ENCODE measurements around the gene PRDX6. TPM values are rescaled to one million over a fixed set of nuclear protein-coding genes. Genes with fewer than 3 reads are reported as not detected.

The PRDX6 gene
- total RNA-seq, 4 donors from 2014 or later: 285 to 478 (median 439) TPM

DNA sequence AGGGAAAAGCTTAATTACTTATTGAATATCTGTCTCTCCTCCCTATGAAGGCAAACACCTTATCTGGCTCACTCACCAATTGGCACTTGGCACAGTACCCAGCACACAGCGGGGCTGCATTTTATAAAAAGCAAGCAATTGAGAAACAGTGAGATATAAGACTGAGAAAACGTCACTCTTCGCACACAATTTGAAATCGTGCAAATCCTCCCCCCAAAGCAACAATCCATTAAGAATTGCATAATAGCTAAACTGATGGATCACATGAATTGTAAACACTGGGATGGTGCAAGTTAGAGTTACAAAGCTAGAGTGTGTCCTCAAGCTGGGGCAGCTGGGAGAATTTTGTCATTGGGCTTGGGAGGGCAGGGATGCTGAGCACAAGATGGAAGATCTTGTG lies 27.1 kb downstream of the PRDX6 start:
- TF ChIP-seq EP300 (IDR thresholded peaks at IDR 0.05) (no peak), CTCF (IDR thresholded peaks at IDR 0.05) (no peak), POLR2A (IDR thresholded peaks at IDR 0.05) (no peak)
- Histone ChIP-seq H3K4me3 (no peak overlapping the region), H3K27ac (no peak overlapping the region), H3K36me3 (peaks cover 0 to 8% (median 0%) of the 10 kb centered on the region in 3 donors), H3K27me3 (no peaks in the 10 kb centered on the region), H3K9me3 (no peaks in the 10 kb centered on the region), H3K4me1 (no peaks in the 10 kb centered on the region)
- no peak for DNase-seq (ENCODE audit: low spot score in 2 of 2)
- WGBS, 2 donors: 92 to 95% methylated on average over 4 of the region's 4 CpGs

DNA sequence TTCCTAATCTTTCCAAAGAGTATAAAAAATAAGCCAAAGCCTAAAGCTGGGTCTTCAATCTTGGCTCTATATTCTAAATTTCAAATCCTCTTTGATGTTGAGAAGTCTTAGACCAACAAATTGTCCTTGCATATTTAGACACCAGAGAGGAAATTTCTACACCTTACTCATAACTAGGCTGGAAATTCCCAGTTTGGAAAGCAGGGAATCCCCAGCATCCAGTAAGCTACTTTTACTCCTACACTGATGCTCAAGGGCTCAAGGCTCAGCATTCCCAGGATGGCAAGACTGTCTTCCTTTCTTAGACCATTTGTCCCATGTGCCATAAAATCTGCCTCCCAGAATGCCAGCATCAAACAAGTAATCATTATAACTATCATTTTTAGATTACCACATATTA lies 28.3 kb downstream of the PRDX6 start:
- H3K27me3 ChIP-seq: no peaks in the 10 kb centered on the region
- H3K27ac ChIP-seq: no peak overlapping the region
- H3K36me3 ChIP-seq: no peaks in the 10 kb centered on the region
- no peaks in the 10 kb centered on the region for H3K4me1 ChIP-seq
- no peak for DNase-seq (ENCODE audit: low spot score in 2 of 2)
- no peak overlapping the region for H3K4me3 ChIP-seq
- H3K9me3 ChIP-seq: no peaks in the 10 kb centered on the region
- no peak for TF ChIP-seq POLR2A (IDR thresholded peaks at IDR 0.05)
- no peak for TF ChIP-seq EP300 (IDR thresholded peaks at IDR 0.05)
- no peak for TF ChIP-seq CTCF (IDR thresholded peaks at IDR 0.05)

DNA sequence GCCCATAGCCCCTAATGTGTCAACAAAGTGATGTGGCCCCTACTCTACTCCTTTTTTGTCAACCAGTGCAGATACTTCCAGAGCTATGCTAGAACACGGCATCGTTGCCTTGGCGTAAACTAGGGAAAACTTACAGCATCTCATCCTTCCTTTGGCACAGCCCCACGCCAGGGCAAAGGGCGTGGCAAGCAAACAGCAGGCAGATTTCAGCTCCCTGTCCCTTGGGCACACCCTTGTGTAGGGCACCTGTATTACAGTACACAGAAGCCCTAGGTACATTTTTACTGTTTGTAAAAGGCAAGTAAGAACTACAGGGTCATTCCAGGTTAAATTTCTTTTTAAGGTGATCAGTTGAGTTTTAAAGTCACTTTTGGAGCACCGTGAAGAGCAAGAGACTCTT lies 29.3 kb downstream of the PRDX6 start:
- Histone ChIP-seq H3K27ac (no peak overlapping the region), H3K4me3 (no peak overlapping the region), H3K36me3 (no peaks in the 10 kb centered on the region), H3K9me3 (no peaks in the 10 kb centered on the region), H3K4me1 (no peaks in the 10 kb centered on the region), H3K27me3 (no peaks in the 10 kb centered on the region)
- WGBS, 2 donors: 94 to 96% methylated on average over 6 of the region's 6 CpGs
- TF ChIP-seq EP300 (IDR thresholded peaks at IDR 0.05): no peak
- no peak for TF ChIP-seq POLR2A (IDR thresholded peaks at IDR 0.05)
- TF ChIP-seq CTCF (IDR thresholded peaks at IDR 0.05): no peak
- no peak for DNase-seq (ENCODE audit: low spot score in 2 of 2)

DNA sequence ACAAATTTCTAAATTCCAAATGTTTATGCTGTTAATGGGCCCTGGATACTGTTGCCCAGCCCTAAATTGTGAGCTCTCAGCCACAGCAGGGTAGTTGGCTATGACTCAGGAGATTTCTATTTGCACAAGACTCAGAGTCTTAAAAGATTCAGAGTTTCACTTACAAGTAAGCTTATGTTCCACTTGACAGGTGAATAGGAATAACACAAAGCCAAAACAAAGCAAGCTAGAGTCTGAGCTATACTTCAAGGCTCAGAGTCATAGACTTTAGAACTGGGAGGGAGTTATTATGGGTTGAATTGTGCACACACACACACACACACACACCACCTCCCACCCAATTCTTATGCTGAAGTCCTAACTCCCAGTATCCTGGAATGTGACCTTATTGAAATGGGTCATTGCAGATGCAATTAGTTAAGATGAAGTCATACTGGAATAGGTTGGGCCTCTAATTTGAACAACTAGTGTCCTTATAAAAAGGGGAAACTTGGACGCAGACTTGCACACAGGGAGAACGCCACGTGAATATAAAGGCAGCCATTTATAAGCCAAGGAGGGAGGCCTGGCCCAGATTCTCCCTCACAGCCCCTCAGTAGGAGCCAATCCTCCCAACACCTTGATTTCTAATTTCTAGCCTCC lies 30.2 kb downstream of the PRDX6 start:
- Histone ChIP-seq H3K27me3 (no peaks in the 10 kb centered on the region), H3K9me3 (no peaks in the 10 kb centered on the region), H3K27ac (no peak overlapping the region), H3K36me3 (no peaks in the 10 kb centered on the region), H3K4me1 (no peaks in the 10 kb centered on the region), H3K4me3 (no peak overlapping the region)
- WGBS, 2 donors: 50 to 61% methylated on average over 3 of the region's 3 CpGs
- no peak for TF ChIP-seq CTCF (IDR thresholded peaks at IDR 0.05)
- TF ChIP-seq POLR2A (IDR thresholded peaks at IDR 0.05): no peak
- no peak for TF ChIP-seq EP300 (IDR thresholded peaks at IDR 0.05)
- no peak for DNase-seq (ENCODE audit: low spot score in 2 of 2)

GRCh38 chr1:173507847-173508209 lies 30.7 kb downstream of the PRDX6 start:
- no peak overlapping the region for H3K27ac ChIP-seq

More at GRCh38 chr1:173507847-173508209, 30.7 kb downstream of the PRDX6 start:
- no peaks in the 10 kb centered on the region for H3K27me3 ChIP-seq
- H3K9me3 ChIP-seq: no peaks in the 10 kb centered on the region
- H3K36me3 ChIP-seq: no peaks in the 10 kb centered on the region
- H3K4me1 ChIP-seq: no peaks in the 10 kb centered on the region
- H3K4me3 ChIP-seq: no peak overlapping the region
- no peak for TF ChIP-seq EP300 (IDR thresholded peaks at IDR 0.05)
- no peak for TF ChIP-seq POLR2A (IDR thresholded peaks at IDR 0.05)
- TF ChIP-seq CTCF (IDR thresholded peaks at IDR 0.05): no peak
- no peak for DNase-seq (ENCODE audit: low spot score in 2 of 2)
- 53 to 56% methylated on average over 3 of the region's 3 CpGs for WGBS, 2 donors

All from tibial nerve (tissue), 4 donors.